AML-193 (cell line): ENCODE results near the gene GPD2.
"Not testable (repeated sequence)": the region's sequence is repeated elsewhere in the genome, so short reads cannot be mapped to it uniquely, and the experiment has no call there.

Experiments used
- DNase-seq, 2 experiments: peaks; one replicate each; lab custom pipeline; 2025; lab: John Stamatoyannopoulos, UW

Gene GPD2

GRCh38 chr2:156590085-156590739 is 154.0 kb downstream of the GPD2 start:
- DNase-seq: no peak

GRCh38 chr2:156592809-156593593 is 156.8 kb downstream of the GPD2 start:
- DNase-seq: no peak

GRCh38 chr2:156593594-156593921 is 157.4 kb downstream of the GPD2 start:
- DNase-seq: no peak

DNA sequence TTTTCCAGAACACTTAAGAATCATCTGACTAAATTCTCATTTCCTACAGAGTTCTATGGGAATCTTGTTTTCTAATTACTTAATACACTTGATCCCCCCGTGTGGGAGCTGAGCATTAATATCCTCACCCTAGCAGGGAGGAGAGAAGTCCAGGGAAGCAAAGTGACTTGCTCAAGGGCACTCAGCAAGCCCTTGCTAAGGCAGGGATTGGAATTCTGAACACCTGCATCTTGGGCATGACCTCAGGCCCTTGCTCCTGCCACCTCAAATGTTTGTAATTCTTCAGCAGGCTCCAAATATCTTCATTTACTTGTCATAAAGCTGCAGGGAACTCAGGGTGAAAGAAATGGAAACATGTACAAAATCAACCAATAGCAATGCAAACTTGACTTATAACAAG is 162.4 kb downstream of the GPD2 start:
- no peak for DNase-seq

DNA sequence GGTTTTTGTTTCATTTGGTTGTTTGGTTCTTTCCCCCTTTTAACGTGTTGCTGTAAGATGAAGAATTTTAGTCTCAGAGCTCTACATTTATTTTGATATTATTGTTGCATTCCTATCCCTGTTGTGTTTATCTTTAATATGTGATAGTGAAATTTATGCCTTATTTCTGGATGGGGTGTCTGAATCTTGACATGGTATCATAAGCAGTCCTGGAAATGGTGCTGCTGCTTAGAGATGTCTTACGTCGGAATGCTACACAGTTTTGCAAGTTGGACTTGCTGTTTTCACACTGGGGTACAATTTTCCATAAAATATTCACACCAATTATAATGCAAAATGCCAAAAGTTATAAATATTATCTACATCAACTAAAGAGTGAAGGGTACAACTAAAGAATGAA is 164.0 kb downstream of the GPD2 start:
- DNase-seq: no peak

DNA sequence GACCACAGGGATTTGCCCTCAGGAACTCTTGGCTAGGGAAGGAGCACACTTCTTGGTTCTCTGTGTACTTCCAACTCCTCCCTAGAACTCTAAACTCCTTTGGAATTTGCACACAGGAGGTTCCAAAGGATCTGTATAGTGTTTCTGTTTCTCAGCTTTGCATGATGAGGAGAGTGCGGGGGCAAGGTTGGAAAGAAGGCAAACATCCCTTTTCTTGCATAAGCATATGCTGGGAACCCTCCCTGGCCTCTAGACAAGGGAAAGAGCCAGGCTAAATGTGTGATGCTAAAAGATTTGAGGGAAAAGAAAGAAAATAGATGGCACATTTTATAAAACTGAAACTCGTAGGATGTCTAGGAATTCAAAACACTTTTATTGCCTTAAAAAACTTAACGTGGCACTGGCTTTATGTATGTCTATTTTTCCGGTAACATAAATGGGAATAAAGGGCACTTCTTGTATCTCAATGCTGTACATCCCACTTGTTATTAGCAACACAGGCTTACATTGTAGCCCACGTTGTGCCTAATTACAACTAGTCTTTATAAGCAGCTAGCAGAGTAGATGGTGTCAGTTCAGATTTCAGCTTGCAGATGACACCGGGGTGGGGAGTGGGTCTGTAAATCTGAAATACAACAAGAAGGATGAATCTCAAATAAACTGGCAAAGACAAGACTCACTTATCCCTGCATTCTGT is 165.8 kb downstream of the GPD2 start:
- no peak for DNase-seq

DNA sequence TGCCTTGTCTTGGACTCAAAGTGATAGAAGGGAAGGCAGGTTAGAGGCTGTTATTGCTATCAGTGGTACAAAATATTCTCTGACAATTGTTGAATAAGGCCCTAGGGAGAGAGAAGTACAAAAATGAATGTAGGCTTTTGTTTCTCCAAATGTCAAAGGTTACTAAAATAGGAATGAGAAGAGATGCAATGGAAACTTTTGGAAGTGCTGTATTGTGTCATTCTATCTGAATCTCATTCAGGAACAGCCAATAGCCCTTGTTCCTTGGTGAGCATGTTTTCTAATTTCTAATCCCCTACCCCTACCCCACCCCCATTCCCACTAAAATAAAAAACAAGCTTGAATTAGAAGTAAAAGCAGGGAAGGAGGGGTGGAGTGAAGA is 166.4 kb downstream of the GPD2 start:
- no peak for DNase-seq

DNA sequence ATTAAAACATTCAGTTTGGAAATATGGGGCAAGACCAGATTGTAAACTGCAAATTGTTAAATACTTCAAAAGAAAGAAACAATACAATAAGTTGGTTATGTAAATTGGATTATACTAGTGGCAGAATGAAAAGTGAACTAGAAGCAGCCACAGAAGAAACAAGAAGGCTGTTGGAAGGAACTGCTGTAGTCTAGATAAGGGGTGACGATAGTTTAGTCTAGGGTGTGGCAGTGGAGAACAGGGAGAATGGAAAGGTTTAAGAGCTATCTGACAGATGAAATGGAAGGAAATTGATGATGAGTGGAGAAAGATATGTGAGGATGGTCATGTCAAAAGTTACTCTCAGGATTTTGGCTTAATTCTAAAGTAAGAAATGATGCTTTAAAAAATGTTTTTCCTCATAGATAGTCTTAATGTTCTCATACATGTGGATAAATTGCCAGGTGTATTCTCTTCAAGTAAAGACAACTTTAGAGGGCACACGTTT is 179.7 kb downstream of the GPD2 start:
- DNase-seq: no peak

- DNase-seq: not testable (repeated sequence)
These were observed 181.9 kb downstream of the GPD2 start for GRCh38 chr2:156618071-156618470.

DNA sequence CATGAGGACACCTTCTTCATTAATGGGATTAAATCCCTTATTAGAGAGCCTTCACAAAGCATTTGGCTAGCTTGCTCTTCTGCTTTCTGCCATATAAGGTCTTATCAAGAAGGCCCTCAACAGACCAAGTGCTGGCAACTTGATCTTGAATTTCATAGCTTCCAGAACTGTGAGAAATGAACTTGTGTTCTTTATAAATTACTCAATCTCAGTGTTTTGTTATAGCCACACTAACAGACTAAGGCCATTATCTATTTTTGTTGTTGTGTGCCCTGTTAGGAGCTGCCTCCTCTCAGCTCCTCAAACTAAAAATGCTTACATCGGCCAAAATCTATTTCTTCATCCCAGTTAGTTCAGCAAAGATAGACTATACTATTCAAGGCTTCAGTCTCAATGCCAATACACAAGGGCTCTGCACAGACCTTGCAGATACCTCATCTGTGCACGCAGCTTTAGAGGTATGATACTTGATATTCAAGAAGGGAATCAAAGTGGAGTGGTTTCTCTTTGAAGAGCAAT is 182.9 kb downstream of the GPD2 start:
- no peak for DNase-seq

DNA sequence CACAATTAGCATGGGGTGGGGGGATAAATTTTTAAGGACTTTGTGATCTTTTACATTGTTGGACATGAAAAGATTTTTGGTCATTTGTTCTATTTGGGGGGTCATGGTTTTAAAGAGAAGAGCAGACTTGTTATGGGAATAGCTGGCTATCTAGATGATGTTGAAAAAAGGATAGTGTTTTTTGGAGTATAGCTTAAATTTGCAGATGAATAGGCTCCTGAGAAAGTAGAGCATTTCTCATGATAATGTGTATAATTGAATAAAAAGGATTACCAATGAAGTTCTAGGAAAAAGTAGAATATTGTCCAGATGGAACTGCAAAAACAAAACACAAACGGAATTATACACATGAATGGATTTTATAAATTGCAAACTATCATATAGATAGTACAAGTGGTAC is 186.3 kb downstream of the GPD2 start:
- DNase-seq: no peak

DNA sequence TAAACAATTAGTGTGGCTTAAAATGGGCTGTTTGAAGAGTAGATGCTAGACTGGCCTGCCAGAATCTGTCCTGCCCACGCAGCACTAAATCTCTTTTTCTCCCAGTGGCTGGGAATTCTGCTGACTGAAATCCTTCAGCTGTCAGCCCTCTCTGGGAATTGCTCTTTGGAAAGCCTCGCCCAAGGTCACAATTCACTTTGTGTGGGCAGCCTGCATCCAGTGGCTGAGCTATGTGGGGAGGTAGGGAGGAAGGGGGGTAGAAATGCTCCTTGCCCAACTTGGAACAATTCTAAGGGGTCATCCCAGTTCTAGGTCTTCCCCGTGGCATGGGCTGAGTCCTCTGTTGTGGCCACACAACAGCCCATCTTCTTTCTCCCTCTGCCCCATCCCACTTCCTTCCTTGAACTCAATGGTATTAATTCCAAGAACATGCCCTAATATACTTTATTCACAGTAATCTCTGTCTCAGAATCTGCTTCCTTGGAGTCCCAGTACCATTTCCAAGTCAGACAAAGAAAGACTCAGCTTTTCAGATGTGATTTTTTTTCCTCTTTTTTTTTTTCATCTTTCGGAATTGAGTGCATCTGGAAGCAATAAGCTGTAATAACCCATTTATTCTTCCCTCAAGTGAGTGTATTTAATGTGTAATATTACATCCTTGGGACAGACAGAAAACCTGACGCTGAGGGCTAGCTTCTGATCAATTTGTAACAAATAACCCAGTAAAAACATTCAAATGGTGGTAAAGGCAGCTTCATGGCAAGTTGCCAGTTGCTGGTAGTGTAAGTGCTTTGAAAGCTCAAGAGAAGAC is 189.4 kb downstream of the GPD2 start:
- DNase-seq: no peak

GRCh38 chr2:156626931-156627330 is 190.8 kb downstream of the GPD2 start:
- no peak for DNase-seq

DNA sequence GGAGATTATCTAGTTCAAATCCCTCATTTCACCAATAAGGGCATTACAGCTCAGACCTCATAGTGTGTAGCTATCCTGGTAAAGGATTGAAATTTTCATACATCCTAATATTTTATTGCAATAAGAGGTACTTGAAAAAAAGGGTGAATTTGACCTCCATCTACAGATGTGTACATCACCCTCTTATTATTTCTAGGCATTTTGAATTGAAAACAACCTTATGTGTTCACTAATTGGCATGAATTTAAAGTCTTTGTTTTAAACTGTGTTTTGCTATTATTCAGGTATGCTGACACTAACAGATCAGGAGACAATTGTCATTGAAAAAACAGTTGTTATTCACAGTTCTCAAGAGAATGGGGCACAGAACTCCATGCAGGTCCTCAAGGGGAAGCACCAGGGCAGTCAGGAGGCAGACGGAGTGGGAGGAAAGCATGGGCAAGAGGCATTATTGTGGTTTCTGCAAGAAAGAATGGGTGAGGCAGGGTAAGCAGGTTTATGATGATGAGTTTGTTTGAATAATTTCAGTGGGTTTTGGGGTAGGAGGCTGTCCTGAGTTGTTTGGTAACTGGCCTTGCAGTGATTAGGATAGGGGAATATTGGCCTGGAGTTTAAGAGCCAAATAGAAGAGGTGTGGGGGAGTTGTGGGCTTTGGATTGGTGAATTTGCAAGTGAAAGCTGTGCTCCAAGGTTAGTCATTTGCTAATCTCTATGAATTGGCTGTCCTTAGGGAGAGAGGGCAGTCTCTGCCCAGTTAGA is 194.6 kb downstream of the GPD2 start:
- no peak for DNase-seq

DNA sequence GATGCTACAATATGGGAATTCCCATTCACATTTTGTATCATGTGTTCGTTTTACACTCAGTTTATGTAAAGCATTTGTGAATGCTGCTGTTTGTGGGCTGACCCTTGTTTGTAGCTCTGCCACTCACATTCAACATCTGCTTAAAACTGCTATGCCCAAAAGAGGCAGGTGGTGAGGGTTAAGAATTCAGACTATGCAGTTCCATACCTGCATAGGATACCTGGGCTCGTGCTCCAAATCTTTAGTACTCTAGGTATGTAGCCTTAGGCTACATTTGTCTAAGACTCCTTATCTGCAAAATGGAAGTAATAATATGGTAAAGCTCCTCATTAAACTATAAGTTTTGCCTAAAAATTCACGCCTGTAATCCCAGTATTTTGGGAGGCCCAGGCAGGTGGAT is 199.5 kb downstream of the GPD2 start:
- no peak for DNase-seq
